Measurements from ENCODE around the gene KCNAB3.
"Not testable (repeated sequence)": the region's sequence is repeated elsewhere in the genome, so short reads cannot be mapped to it uniquely, and the experiment has no call there.

The KCNAB3 gene

DNA sequence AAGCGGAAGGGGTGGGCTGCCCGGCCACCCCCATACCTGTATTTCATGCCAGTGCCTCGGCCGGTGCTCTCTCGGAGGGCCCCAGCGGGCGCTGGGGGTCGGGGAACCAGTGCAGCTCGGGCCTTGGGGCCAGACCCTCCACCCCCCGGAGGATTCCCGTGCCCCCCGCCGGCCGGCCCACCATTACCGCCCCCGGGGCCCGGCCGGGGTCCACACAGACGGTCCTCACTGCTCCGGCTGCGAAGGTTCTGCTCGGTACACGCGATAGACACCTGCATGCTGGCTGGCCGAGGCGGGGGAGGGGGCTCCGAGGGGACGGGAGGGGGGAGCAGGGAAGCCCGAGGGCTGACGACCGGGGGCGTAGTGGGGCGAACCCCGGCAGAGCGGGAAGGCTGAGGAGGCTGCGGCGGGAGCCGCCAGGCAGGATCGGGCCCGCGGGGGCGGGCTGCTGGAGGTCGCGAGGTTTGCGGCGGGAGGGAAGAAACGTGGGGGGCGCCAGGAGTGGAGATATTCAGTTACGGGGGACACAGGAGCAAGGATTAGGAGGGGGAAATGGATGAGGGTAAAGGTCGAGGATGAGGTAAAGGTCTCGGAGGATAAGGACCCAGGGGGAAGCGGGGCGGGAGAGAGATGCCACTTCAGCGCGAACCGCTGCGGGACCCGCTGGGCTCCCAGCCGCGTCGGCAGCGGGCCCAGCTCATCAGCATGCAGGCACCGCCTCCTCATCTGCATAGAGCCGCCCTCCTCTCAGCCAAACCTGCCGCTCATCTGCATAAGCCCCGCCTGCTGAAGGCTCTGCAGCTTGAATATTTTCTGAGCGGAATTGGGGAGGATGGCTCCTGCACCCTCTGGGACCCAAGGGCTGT lies at the start of gene KCNAB3:
Gene KCNAB3, minus strand, starts transcription at position 699 of the 866 bp plus-strand sequence. Its CDS starts 421 bp downstream, at position 278.
- DNase-seq: no peak

DNA sequence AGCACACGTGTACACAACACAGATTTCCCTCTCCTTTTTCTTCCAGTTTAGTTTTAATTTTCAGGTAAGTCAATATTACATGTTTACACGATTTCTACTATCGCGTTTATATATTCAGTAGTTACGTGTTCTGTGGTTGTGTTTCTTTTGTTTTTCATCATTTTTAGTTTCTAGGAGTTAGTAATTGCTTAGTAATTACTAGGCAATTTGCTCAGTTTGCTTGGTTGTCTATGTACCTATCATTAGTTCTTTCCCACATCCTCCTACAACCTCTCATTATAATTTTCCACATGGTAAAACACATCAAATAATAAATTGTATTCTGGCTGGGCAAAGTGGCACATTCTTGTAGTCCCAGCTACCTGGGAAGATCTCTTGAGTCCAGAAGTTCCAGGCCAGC lies 48.1 kb upstream of the KCNAB3 start:
- no peak for DNase-seq

DNA sequence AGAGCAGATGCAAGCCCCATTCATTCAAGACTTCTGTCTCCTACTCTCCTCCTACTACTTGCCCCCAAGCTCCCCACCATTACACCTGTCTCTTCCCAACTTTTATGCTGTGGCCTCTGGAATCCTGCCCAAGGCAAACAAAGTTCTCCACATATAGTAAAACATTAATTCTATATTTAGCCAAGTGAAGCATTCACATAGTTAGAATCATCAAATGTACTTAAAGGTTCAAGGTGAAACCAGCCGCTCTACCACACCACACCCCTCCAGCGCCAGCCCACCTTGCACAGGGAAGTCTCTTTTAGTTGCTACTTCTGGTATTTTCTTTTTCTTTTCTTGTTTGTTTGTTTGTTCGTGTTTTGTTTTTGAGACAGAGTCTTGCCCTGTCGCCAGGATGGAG lies 47.4 kb upstream of the KCNAB3 start:
- DNase-seq: no peak

DNA sequence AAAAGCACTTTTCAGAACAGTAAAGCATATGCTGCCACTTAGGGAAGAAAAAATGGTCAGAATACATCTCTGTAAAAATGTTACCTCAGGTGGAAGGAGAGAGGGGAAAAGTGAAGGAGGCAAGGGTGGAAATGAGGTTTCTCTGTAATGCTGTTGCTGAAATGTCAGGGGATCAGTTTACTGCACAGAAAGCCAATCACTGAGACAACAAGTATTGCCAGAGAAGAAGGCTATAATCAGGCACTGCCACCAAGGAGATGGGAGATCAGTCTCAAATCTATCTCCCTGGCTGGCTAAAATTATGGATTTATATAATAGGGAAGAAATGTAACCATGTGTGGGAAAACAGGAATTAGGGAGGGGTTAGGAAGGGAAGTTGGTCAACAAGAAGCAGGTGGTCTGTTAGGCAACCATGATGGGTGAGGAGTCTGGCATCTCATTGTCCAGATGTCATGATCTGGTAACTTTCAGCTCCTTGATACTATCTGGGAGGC lies 45.0 kb upstream of the KCNAB3 start:
- no peak for DNase-seq

DNA sequence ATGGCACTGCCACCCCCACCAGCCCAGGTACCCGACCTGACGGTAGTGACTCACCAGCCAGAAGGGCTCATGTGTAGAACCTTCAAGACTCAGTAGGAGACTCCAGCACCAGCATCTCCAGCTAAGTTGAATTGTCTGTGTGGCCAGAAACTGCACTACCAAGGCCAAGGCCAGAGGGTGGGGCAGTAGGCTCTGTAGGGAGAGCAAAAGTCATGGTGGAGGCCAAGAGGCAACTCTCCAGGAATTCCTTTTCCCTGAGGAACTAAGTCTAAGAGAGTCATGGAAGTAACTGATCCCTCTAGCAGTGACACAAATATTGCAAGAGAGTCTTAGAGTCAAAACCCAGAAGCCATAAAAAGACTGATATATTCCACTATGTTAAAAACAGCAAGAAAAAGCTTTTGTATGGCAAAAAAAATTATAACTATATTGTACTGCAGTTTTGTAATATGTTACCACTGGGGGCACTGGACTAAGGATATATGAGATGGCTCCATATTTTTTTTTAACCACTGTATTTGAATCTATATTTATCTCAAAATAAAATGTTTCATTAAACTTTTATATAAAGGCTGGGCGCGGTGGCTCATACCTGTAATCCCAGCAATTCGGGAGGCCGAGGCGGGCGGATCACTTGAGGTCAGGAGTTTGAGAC lies 42.6 kb upstream of the KCNAB3 start:
- no peak for DNase-seq

DNA sequence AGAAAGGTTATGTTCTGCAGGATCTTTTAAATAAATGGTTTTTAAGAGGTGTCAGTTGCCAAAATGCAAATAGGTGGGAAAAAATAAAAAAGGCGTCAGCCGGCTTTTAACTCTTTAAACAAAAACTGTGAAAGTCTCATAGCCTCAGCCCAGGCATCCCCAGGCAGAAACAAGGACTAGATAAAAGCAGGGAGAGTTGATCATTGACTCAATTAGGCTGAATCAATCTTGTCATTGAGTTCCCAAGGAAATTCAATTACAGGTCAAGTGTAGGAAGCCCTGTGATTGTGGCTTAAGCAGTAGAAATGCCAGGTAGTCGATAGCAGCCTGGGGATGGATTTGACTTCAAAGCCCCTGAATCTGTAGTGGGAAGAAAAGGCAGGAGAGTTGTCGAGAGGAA lies 42.0 kb upstream of the KCNAB3 start:
- DNase-seq: no peak

DNA sequence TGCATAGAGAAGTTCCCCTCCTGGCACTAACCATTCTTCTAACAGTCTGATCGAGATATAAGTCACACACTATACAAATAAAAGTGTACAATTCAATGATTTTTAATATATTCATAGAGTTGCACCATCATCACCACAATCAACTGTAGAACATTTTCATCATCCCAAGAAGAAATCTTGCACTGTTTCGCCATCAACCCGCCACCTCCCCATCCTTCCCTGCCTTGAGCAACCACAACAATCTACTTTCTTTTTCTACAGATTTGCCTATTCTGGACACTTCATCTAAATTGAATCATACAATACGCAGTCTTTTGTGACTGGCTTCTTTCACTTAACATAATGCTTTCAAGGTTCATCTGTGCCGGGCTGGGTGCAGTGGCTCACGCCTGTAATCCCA lies 39.8 kb upstream of the KCNAB3 start:
- no peak for DNase-seq

DNA sequence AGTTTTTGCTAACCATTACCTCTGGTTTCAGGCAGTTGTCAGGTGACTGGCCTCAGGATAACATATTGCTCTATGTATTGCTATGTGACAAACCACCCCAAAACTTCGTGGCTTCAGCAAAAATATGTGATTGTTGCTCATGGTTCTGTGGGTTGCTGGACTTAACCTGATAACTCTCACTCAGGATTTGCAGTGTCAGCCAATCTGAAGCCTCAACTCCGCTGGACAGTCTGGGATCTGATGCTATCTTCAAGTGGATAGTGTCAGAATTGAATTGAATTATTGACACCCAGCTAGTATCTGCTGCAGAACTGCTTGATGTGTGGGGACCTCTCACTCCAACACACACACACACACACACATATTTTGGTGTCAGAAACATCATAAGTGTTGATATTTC lies 38.1 kb upstream of the KCNAB3 start:
- no peak for DNase-seq

DNA sequence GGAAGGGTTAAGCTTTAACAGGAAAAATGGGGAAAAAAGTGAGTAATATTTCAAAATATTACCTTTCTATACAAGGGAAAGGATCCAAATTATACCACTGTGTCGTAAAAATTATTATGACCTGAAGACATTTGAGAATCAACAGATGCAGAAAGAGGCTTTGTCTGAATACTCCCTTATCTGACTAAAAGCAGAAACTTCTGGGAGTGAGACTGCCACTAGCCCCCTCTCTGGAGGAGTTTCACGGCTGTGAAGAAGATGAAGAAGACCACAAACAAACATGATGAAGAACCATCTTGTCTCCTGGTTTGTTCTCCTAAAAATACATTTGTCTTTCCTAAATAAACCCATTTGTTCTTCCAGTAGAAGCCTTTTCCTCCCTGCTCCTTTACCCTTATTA lies 31.8 kb upstream of the KCNAB3 start:
- no peak for DNase-seq

DNA sequence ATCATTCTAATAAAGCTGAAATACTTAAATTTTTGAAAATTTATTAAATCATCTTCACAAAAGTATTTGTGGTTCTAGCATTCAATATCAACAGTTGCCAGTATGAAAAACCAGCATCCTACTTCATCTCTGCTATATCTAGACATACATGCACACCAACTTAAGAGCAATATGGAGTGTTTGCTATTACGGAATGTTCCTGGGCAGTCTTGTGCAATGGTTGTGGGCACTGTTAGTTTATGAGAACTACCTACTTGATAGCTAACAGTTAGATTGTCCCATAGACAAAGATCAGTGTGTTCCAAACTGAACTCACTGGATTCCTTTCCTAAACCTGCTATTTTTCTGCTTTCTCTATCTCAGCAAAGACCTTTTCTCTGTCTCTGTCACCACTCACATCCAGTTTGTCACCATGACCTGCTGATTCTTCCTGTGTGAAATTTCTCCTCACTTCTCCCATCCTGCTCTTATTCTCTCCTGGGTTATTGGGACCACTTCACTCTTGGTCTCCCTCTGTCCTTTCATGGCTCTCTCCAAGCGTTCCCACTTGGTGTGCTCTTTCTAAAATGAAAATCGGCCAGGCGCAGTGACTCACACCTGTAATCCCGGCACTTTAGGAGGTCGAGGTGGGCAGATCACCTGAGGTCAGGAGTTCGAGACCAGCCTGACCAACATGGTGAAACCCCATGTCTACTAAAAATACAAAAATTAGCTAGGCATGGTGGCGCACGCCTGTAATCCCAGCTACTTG lies 30.0 kb upstream of the KCNAB3 start:
- DNase-seq: no peak

DNA sequence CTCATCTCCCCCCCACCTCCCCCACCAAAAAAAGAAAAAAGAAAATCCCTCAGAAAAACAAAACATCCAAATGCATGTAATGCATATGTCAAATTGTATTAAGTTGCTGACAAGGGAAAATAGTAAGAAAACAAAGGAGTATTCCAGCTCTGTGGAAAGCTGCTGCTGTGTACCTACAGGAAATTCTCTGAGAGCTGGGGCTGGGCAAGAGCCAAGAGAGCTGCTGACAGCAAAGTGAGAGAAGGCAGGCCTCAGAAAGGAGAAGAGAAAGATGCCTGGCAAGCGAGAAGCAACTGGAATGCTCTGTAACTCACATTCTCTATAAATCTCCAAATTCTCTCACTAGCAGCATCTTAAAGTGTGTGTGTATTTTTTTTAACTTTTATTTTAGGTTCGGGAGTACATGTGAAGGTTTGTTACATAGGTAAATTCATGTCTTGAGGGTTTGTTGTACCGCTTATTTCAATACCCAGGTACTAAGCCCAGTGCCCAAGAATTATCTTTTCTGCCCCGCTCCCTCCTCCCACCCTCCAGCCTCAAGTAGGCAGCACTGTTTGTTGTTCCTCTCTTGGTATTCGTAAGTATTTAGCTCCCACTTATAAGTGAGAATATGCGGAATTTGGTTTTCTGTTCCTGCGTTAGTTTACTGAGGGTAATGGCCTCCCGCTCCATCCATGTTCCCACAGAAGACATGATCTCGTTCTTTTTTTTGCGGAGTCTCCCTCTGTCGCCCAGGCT lies 26.7 kb upstream of the KCNAB3 start:
- DNase-seq: no peak

DNA sequence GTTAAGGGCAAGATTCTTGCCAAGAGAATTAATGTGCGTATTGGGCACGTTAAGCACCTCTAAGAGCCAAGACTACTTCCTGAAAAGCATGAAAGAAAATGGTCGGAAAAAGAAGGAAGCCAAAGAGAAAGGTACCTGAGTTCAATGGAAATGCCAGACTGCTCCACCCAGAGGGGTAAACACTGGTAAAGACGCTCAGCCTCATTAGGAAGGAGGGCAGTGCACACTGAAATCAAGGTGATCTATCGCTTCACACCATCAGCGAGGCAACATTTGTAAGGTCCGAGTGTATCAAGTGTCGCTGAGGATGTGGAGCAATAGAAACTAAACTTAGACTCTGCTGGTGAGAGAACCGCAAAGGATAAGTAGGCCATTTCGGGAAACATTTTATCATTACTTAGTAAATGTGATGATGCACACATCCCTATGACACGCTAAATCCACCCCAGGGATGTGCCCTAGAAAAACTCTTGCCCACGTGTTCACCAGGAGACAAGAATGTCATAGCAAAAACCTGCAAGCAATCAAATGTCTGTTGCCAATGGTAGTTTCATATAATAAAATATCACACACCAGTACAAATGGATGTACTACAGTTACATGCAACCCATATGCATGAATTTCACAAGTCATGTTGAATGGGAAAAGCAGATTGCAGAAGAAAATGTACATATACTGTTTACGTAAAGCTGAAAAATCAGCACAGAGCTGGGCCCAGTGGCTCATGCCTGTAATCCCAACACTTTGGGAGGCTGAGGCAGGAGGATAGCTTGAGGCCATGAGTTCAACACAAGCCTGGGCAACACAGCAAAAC lies 26.0 kb upstream of the KCNAB3 start:
- DNase-seq: no peak

DNA sequence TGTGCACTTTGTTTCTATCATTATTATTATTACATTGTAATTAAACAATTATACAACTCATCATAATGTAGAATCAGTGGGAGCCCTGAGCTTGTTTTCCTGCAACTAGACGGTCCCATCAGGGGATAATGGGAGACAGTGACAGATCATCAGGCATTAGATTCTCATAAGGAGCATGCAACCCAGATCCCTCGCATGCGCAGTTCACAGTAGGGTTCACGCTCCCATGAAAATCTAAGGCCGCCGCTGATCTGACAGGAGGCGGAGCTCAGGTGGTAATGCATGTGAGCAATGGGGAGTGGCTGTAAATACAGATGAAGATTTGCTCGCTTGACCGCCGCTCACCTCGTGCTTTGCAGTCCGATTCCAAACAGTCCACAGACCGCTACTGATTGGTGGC lies 23.6 kb upstream of the KCNAB3 start:
- not testable (repeated sequence) for DNase-seq

DNA sequence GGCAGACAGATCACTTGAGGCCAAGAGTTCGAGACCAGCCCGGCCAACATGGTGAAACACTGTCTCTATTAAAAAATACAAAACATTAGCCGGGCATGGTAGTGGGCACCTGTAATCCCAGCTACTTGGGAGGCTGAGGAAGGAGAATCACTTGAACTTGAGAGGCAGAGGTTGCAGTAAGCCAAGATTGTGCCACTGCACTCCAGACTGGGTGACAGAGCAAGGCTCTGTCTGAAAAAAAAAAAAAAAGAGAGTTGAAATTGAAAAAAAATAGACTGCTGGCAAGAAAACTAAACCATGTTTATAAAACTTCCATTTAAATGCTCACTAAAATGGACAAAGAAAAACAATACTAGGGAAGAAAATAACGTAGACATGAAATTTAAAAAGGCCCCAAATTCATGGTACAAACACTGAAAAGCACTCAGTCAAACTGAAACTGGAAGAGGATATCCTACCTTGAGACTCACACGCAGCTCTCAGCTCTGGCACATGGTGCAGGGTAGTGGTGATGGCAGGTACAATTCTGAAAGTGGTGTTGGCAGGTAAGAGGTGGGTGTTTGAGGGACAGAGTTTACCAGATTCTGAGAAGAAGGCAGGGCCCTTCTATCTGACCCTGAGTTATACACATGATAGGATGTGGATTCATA lies 21.6 kb upstream of the KCNAB3 start:
- DNase-seq: no peak

DNA sequence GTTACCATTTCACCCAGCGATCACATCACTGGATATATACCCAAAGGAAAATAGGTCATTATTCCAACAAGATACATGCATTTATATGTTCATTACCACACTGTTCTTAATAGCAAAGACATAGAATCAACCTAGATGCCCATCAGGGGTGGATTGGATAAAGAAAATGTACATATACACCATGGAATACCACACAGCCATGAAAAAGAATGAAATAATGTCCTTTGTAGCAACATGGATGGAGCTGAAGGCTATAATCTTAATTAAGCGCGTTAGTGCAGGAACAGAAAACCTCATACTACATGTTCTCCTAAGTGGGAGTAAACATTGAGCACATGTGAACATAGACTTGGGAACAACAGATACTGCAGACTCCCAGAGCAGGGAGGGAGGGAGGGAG lies 20.9 kb upstream of the KCNAB3 start:
- DNase-seq: no peak

DNA sequence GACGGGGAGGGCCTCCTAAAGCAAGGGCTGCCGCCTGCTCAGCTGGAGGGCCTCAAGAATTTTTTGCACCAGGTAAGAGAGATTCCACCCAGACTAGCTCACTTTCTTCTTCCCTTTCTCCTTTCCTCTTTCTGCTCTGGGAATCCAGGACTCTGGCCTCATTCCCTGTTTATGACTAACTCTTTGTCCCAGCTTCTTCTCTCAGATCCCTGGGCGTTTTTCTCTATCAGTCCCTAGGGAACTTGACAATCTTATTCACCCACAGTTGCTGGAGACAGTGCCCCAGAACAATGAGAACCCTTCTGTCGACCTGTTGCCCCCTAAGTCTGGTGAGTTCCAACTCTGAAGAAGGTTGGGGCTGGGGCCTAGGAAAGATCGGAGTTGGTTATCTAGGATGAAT lies 18.0 kb upstream of the KCNAB3 start:
- DNase-seq: no peak

DNA sequence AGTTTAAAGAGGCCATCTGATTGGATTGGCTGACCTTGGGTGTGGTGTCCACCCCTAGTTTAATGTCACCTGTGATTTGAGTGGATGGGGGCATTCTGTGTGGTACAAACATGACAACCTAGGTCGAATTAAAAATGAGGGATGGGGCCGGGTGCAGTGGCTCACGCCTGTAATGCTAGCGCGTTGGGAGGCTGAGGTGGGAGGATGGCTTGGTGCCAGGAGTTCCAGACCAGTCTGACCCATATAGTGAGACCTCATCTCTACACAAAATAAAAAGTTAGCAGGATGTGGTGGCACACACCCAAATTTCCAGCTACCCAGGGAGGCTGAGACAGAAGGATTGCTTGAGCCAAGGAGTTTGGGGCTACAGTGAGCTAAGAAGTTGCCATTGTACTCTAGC lies 16.8 kb upstream of the KCNAB3 start:
- DNase-seq: no peak

DNA sequence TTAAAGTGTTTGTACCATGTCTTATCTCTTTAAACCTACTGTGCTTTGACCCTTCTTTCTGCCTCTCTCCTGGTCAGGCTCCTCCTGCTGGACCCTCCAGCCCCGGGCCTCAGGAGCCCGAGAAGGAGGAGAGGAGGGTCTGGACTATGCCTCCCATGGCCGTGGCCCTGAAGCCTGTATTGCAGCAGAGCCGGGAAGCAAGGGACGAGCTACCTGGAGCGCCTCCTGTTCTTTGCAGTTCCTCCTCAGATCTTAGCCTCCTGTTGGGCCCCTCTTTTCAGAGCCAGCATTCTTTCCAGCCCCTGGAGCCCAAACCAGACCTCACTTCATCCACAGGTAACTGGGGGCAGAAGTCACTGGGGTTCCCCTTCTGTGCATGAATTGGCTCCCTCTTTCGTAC lies 16.0 kb upstream of the KCNAB3 start:
- DNase-seq: no peak

DNA sequence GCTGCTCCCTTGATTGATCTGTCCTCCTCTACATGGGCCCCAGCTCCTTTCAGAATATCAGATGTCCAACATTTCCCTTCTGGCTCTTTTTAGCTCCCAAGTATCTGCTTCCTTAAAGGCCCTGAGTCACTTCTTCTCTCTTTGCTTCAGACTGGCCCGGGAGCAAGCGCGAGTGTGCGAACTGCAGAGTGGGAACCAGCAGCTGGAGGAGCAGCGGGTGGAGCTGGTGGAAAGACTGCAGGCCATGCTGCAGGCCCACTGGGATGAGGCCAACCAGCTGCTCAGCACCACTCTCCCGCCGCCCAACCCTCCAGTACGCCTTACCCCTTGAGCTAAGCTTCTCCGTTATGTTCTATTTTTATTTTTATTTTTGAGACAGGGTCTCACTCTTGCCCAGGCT lies 14.7 kb upstream of the KCNAB3 start:
- no peak for DNase-seq

DNA sequence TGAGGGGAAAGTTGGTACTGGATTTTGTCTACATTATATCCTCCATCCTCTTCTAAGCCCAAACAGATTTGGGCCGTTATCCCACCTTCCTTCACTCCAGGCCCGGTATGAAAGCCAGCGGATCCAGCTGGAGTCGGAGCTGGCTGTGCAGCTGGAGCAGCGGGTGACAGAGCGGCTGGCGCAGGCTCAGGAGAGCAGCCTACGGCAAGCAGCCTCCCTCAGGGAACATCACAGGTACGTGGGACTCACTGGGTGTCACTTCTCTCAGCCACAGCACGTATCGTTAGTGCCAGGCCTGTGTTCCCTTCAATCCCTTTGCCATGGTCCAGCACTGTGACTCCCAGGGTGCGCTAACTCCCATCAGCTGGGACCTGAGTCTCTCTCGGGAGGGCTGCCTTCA lies 13.6 kb upstream of the KCNAB3 start:
- no peak for DNase-seq

DNA sequence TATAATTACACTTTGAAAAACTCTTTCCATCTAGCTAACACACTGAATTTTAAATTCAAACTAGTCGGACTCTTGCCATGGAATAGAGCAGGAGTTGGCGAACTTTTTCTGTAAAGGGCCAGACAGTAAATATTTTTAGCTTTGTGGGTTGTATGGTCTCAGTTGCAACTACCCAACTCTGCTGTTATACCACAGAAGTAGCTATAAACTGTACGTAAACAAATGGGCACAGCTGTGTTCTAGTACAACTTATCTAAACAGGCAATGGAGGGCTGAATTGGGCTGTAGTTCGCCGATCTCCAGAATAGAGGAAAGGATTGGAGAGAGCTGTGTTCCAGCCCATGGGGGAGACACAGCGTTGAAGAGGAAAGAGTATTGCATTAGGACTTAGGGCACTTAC lies 11.1 kb upstream of the KCNAB3 start:
- DNase-seq: no peak

DNA sequence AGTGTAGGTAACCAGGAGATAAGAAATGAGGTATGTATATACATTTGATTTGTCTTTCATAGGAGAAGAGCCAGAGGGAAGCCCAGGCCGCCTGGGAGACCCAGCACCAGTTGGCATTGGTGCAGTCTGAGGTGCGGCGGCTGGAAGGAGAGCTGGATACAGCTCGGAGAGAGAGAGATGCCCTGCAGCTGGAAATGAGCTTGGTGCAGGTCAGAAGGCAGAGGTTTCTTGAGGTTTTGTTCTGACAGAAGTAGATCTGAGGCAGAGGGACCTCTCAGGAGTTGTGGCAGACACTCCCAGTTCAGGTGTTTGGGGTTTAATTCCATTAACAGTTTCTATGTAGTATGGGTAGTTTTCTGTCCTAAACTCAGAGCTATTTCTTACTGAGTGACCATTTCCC lies 10.4 kb upstream of the KCNAB3 start:
- no peak for DNase-seq
